Ecto neural progenitor cell (in vitro differentiated cells): Measurements from ENCODE around the gene ATP4A.

ENCODE experiments used
- DNase-seq: peaks from one replicate; pipeline ENCODE4 v3.0.0-alpha.2; 2018; ENCODE audit warnings: low spot score

Gene ATP4A

GRCh38 chr19:35565016-35565856 is 1.8 kb upstream of the ATP4A start:
- no peak for DNase-seq

GRCh38 chr19:35562776-35563175 is 682 bp downstream of the ATP4A start:
- no peak for DNase-seq

GRCh38 chr19:35562336-35562735 is 1.1 kb downstream of the ATP4A start:
- DNase-seq: no peak

- no peak for DNase-seq
Observed at GRCh38 chr19:35561436-35561835, 2.0 kb downstream of the ATP4A start.

GRCh38 chr19:35560677-35561076 is 2.8 kb downstream of the ATP4A start:
- DNase-seq: no peak

GRCh38 chr19:35560271-35560670 is 3.2 kb downstream of the ATP4A start:
- DNase-seq: no peak

- peak; percentile 37 for DNase-seq
Observed at GRCh38 chr19:35559781-35560180, 3.7 kb downstream of the ATP4A start.

- DNase-seq: no peak
Observed at GRCh38 chr19:35559281-35559659, 4.2 kb downstream of the ATP4A start.

- peak; percentile 43 for DNase-seq
Observed at GRCh38 chr19:35558400-35559280, 4.8 kb downstream of the ATP4A start.

- peak; percentile 96 for DNase-seq
Observed at GRCh38 chr19:35557539-35558399, 5.7 kb downstream of the ATP4A start.

GRCh38 chr19:35556846-35557538 is 6.5 kb downstream of the ATP4A start:
- peak; percentile 45 for DNase-seq

- DNase-seq: no peak
Observed at GRCh38 chr19:35556025-35556590, 7.3 kb downstream of the ATP4A start.

- peak; percentile 60 for DNase-seq
Observed at GRCh38 chr19:35555301-35556005, 8.0 kb downstream of the ATP4A start.

- DNase-seq: no peak
Observed at GRCh38 chr19:35554076-35554475, 9.4 kb downstream of the ATP4A start.

GRCh38 chr19:35553385-35554000 is 10.0 kb downstream of the ATP4A start:
- no peak for DNase-seq

- DNase-seq: no peak
Observed at GRCh38 chr19:35552534-35553384, 10.7 kb downstream of the ATP4A start.

- no peak for DNase-seq
Observed at GRCh38 chr19:35551091-35551810, 12.2 kb downstream of the ATP4A start.

- DNase-seq: no peak
Observed at GRCh38 chr19:35549879-35550523, 13.5 kb downstream of the ATP4A start.
